Mesothelial cell of epicardium (in vitro differentiated cells): Measurements from ENCODE around the gene YEATS2. TPM values are rescaled to one million over a fixed set of nuclear protein-coding genes. Genes with fewer than 3 reads are reported as not detected.
A peak's percentile ranks its signal among the peaks of the same experiment; 100 is the strongest.

Experiments used
- DNase-seq, 2 experiments: peaks; one replicate each; pipeline ENCODE4 v3.0.0; 2021; ENCODE audit warnings: low spot score in 2 of 2; ENCODE audit not compliant: unreplicated experiment in 2 of 2
- H3K27ac Mint-ChIP-seq: 2 replicates; pipeline ENCODE4 v1.8.0; 2021; ENCODE audit warnings: mixed read lengths
- H3K27me3 Mint-ChIP-seq: 2 replicates; pipeline ENCODE4 v1.8.0; 2021; ENCODE audit warnings: low read depth, mixed read lengths
- H3K36me3 Mint-ChIP-seq: 2 replicates; pipeline ENCODE4 v1.8.0; 2021; ENCODE audit warnings: mixed read lengths
- H3K4me1 Mint-ChIP-seq: 2 replicates; pipeline ENCODE4 v1.8.0; 2021; ENCODE audit warnings: mixed read lengths
- H3K4me3 Mint-ChIP-seq: 2 replicates; pipeline ENCODE4 v1.8.0; 2021; ENCODE audit warnings: mild to moderate bottlenecking, moderate library complexity, mixed read lengths
- H3K9me3 Mint-ChIP-seq: 2 replicates; pipeline ENCODE4 v1.8.0; 2021; ENCODE audit warnings: mixed read lengths
- total RNA-seq: library from RNA; stranded (reverse); gene quantifications from 3 replicates; pipeline ENCODE4 v1.2.1, GENCODE V29; 2021
- TF ChIP-seq, protein P1 (sequence below): fragments of 200-600 bp; sonication (generic); IDR thresholded peaks from one replicate; pipeline ENCODE4 v1.5.0; 2021; ENCODE audit warnings: antibody characterized with exemption; ENCODE audit not compliant: unreplicated experiment

Gene YEATS2
- total RNA-seq, 1 donor from 2014 or later, result 72.7 TPM

GRCh38 chr3:183819831-183820230 is 122.2 kb downstream of the YEATS2 start:
- Mint-ChIP-seq H3K36me3 (peaks cover 14% of the 10 kb centered on the region), H3K4me3 (no peak overlapping the region), H3K4me1 (peaks cover 12% of the 10 kb centered on the region), H3K27me3 (peaks cover 8% of the 10 kb centered on the region), H3K27ac (no peak overlapping the region), H3K9me3 (no peaks in the 10 kb centered on the region)
- no peak for DNase-seq
- TF ChIP-seq, protein P1, sequence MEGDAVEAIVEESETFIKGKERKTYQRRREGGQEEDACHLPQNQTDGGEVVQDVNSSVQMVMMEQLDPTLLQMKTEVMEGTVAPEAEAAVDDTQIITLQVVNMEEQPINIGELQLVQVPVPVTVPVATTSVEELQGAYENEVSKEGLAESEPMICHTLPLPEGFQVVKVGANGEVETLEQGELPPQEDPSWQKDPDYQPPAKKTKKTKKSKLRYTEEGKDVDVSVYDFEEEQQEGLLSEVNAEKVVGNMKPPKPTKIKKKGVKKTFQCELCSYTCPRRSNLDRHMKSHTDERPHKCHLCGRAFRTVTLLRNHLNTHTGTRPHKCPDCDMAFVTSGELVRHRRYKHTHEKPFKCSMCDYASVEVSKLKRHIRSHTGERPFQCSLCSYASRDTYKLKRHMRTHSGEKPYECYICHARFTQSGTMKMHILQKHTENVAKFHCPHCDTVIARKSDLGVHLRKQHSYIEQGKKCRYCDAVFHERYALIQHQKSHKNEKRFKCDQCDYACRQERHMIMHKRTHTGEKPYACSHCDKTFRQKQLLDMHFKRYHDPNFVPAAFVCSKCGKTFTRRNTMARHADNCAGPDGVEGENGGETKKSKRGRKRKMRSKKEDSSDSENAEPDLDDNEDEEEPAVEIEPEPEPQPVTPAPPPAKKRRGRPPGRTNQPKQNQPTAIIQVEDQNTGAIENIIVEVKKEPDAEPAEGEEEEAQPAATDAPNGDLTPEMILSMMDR, result no peak

DNA sequence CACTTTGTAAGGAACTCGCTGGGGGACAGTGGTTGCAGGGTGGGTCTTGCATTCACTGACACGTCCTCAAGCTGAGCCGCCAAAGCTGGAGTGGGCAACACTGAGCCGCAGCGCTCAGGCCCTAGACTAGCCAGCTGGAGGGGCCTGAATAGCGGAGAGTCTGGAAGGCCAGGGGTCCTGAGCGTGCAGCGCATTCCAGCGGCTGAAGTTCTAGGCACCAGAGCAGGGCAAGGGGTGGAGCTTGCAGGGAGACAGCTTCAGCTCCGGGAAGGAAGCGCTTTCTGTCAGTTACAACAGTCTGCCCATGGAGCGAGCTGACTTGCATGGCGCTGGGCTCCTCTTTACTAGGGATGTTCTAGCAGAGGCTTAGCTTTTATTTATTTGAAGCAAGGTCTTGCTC is 125.0 kb downstream of the YEATS2 start:
- peaks cover 3% of the 10 kb centered on the region for H3K36me3 Mint-ChIP-seq
- no peak overlapping the region for H3K4me3 Mint-ChIP-seq
- DNase-seq, result no peak
- no peaks in the 10 kb centered on the region for H3K9me3 Mint-ChIP-seq
- TF ChIP-seq, protein P1, result no peak
- peaks cover 18% of the 10 kb centered on the region for H3K4me1 Mint-ChIP-seq
- H3K27me3 Mint-ChIP-seq, result peaks cover 8% of the 10 kb centered on the region
- H3K27ac Mint-ChIP-seq, result no peak overlapping the region

DNA sequence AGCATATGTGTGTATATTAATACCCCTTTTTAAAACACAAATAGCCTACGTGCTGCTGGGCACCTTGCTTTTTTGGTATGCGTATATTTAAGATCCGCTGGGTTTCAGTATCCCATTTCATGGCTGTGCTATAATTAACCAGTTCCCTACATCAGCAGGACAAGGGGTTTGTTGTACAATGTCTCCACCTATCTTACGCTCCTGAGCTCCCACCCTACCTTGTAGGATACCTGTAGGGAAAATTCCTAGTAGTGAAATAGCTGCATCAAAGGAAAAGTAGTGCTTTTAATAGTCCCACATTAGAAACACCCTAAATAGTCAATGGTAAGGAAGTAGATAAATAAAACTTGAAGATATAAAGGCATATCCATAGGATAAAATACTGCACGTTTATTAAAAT is 126.4 kb downstream of the YEATS2 start:
- peaks cover 9% of the 10 kb centered on the region for H3K36me3 Mint-ChIP-seq
- H3K4me3 Mint-ChIP-seq, result peak overlapping the region; percentile 74
- H3K9me3 Mint-ChIP-seq, result no peaks in the 10 kb centered on the region
- DNase-seq, result no peak
- TF ChIP-seq, protein P1, result no peak
- peaks cover 8% of the 10 kb centered on the region for H3K27me3 Mint-ChIP-seq
- no peak overlapping the region for H3K27ac Mint-ChIP-seq
- H3K4me1 Mint-ChIP-seq, result peaks cover 18% of the 10 kb centered on the region

DNA sequence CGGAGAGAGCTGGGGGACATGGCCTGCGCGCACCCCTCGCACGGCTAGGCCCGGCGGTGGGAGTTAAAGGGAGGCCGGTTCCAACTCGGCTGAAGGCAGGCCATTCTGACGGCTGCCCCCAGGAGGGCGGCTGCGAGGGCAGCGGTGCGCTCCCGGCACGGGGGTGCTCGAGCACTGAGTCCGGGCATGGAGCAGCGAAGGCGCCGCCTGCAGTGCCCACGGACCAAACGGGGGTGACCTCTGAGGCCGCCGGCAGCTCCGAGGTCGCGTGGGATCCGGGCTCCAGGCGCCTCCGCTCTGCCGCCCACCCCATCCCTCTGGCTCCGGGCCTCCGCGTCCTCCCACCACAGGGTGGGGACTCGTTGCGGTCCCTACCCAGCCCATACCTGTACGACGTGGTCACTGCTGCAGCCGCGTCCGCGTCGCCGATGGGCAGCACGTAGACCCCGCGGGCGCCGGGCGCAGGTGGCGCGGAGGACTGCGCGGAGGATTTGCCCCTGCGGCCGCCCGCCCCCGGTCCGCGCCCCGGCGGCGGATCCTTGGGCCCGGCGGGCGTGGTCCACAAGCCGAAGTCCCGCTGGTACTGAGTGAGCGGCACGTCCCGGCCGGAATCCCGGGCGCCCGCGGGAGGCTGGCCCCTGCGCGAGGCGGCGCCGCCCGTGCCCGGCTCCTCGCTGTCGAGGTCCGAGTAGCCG is 127.3 kb downstream of the YEATS2 start:
- peak in 1 of 2 experiments; percentile 54 for DNase-seq
- H3K36me3 Mint-ChIP-seq, result peaks cover 12% of the 10 kb centered on the region
- peaks cover 18% of the 10 kb centered on the region for H3K4me1 Mint-ChIP-seq
- peak overlapping the region; percentile 6 for H3K27ac Mint-ChIP-seq
- H3K4me3 Mint-ChIP-seq, result peak overlapping the region; percentile 74
- TF ChIP-seq, protein P1, result no peak
- peaks cover 8% of the 10 kb centered on the region for H3K27me3 Mint-ChIP-seq
- H3K9me3 Mint-ChIP-seq, result no peaks in the 10 kb centered on the region

DNA sequence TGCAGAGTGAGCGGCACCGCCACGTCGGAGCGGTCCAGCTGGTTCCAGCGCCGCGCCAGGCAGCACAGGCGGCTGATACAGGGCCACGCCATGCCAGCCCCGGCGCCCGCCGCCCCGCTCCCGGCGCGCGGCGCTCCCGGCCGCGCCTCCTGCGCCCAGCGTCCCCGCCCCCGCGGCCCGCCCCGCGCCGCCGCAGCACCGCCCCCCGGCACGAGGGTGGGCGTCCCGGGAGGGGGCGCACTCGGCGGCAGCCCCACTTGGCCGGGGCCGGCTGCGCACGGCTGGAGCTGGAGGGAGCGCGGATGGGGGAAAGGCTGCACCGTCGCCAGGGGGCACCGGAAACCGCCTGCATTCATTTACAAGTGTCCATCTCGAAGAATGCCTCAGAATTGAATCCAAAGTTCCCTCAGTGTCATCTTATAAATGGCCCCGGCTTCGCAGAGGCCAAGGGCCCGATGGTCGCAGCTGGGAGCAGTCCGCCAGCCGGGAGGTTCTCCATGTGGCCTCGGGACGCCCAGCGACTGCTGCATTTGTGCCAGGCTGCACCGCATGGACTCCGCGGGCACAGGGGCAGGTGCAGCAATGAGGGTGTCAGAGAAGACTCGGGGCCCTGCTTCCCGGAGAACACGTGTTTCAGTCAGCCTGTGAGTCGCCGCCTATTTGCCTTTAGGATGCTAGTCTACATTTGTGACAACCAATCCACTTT is 128.0 kb downstream of the YEATS2 start, which contains the start of gene MAP6D1:
Gene MAP6D1 (minus strand): TSS at position 122 of the 706 bp plus-strand sequence. CDS start 30 bp downstream, at position 92.
- Mint-ChIP-seq H3K4me3 (peak within 1 kb of the TSS; percentile 74), H3K27ac (peak within 1 kb of the TSS; percentile 40), H3K36me3 (peaks cover 15% of the 10 kb centered on the region), H3K9me3 (no peaks in the 10 kb centered on the region), H3K27me3 (peaks cover 8% of the 10 kb centered on the region), H3K4me1 (peaks cover 18% of the 10 kb centered on the region)
- TF ChIP-seq, protein P1, result no peak
- DNase-seq, result peak; percentile 55 to 74
